Endothelial cell (in vitro differentiated cells): ENCODE results near the gene MAGI2. TPM values are rescaled to one million over a fixed set of nuclear protein-coding genes. Genes with fewer than 3 reads are reported as not detected.

Experiments
- DNase-seq: peaks from one replicate; pipeline ENCODE4 v3.0.0; 2021; ENCODE audit warnings: low spot score
- H3K27ac Mint-ChIP-seq: one replicate; pipeline ENCODE4 v1.8.0; 2021; ENCODE audit warnings: mixed read lengths, inconsistent platforms; ENCODE audit not compliant: unreplicated experiment
- H3K27me3 Mint-ChIP-seq: one replicate; pipeline ENCODE4 v1.8.0; 2021; ENCODE audit warnings: mild to moderate bottlenecking, moderate library complexity, mixed read lengths, inconsistent platforms; ENCODE audit not compliant: unreplicated experiment
- H3K36me3 Mint-ChIP-seq: one replicate; pipeline ENCODE4 v1.8.0; 2021; ENCODE audit warnings: mild to moderate bottlenecking, low read depth, mixed read lengths, inconsistent platforms; ENCODE audit not compliant: unreplicated experiment
- H3K4me1 Mint-ChIP-seq: one replicate; pipeline ENCODE4 v1.8.0; 2021; ENCODE audit warnings: mild to moderate bottlenecking, mixed read lengths, inconsistent platforms; ENCODE audit not compliant: unreplicated experiment
- H3K4me3 Mint-ChIP-seq: one replicate; pipeline ENCODE4 v1.8.0; 2021; ENCODE audit warnings: mild to moderate bottlenecking, mixed read lengths, inconsistent platforms; ENCODE audit not compliant: unreplicated experiment
- H3K9me3 Mint-ChIP-seq: one replicate; pipeline ENCODE4 v1.8.0; 2021; ENCODE audit warnings: mixed read lengths, inconsistent platforms; ENCODE audit not compliant: unreplicated experiment
- total RNA-seq: library from RNA; stranded (reverse); fragmentation: NEBNext Ultra II Directional; extraction: Animal tissue kit (Norgen Biotek cat#: 25700); gene quantifications from one replicate; pipeline ENCODE4 v1.2.1, GENCODE V29; 2021; ENCODE audit not compliant: unreplicated experiment
- TF ChIP-seq, protein P1 (sequence below): fragments of 200-600 bp; sonication (generic); IDR thresholded peaks from one replicate; pipeline ENCODE4 v1.5.0; 2021; ENCODE audit warnings: antibody characterized with exemption; ENCODE audit not compliant: unreplicated experiment

The MAGI2 gene
- total RNA-seq, 1 donor from 2014 or later: 6.3 TPM

DNA sequence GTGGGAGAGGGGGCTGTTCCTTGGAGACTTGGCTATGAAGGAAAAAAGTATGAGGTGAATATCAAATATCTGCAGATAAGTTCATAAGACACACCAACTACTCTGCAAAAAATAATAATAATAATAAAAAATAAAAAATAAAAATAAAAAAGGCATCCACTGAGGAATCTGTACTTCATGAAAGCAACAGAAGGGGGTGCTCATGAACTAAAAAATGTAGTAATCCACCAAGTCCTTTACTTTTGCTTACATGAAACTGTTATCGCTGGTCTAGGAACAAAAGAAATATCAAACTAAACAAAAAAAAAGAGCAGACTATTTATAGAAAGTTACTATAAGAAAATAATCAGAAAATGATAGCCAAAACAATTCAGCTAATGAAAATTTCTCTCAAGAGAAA, 1075.9 kb downstream of the MAGI2 start:
- Mint-ChIP-seq H3K9me3 (no peaks in the 10 kb centered on the region), H3K4me1 (no peaks in the 10 kb centered on the region), H3K4me3 (no peak overlapping the region), H3K27me3 (peaks cover 1% of the 10 kb centered on the region), H3K36me3 (no peaks in the 10 kb centered on the region), H3K27ac (no peak overlapping the region)
- TF ChIP-seq, protein P1, sequence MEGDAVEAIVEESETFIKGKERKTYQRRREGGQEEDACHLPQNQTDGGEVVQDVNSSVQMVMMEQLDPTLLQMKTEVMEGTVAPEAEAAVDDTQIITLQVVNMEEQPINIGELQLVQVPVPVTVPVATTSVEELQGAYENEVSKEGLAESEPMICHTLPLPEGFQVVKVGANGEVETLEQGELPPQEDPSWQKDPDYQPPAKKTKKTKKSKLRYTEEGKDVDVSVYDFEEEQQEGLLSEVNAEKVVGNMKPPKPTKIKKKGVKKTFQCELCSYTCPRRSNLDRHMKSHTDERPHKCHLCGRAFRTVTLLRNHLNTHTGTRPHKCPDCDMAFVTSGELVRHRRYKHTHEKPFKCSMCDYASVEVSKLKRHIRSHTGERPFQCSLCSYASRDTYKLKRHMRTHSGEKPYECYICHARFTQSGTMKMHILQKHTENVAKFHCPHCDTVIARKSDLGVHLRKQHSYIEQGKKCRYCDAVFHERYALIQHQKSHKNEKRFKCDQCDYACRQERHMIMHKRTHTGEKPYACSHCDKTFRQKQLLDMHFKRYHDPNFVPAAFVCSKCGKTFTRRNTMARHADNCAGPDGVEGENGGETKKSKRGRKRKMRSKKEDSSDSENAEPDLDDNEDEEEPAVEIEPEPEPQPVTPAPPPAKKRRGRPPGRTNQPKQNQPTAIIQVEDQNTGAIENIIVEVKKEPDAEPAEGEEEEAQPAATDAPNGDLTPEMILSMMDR: peak; percentile 64
- no peak for DNase-seq

DNA sequence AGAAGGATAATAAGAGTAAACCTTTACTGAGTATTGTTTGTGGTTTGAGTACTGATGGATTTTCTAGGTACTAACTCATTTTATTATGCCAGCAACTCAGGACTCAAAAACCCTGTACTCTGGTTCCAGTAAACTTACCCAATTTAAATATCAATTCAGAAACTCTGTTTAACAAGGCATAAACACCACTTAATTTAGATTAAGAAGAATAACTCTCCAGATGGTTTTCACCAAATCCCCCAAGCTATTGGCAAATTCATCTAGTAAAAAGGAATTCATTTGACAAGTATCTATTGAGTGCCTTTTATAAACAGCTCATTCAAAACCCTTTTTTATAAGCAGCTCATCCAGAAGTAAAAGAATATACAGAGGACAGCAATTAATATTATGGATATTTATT, 1082.5 kb downstream of the MAGI2 start:
- DNase-seq: no peak
- peaks cover 1% of the 10 kb centered on the region for H3K27me3 Mint-ChIP-seq
- H3K9me3 Mint-ChIP-seq: no peaks in the 10 kb centered on the region
- H3K4me1 Mint-ChIP-seq: no peaks in the 10 kb centered on the region
- H3K36me3 Mint-ChIP-seq: no peaks in the 10 kb centered on the region
- H3K27ac Mint-ChIP-seq: no peak overlapping the region
- no peak overlapping the region for H3K4me3 Mint-ChIP-seq
- TF ChIP-seq, protein P1: no peak

DNA sequence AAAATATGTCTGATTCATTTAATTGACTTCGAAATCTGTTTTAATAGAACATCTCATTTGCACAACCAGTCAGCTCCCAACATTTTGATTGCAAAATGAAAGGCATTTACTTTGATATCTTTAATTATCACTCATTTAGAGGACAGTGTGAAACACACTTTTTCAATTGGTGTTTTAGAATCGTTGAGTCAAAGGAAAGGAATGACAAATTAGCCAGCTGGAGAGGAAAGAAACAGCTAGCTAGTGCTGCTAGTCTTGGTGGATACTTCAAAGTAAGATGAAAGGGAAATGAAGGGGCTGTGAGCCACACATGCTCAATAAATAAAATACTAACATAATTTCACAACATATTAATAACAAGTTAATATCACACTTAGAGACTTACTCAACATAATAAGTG, 1084.7 kb downstream of the MAGI2 start:
- H3K4me1 Mint-ChIP-seq: no peaks in the 10 kb centered on the region
- H3K4me3 Mint-ChIP-seq: no peak overlapping the region
- H3K36me3 Mint-ChIP-seq: no peaks in the 10 kb centered on the region
- H3K27me3 Mint-ChIP-seq: no peaks in the 10 kb centered on the region
- TF ChIP-seq, protein P1: no peak
- no peak overlapping the region for H3K27ac Mint-ChIP-seq
- H3K9me3 Mint-ChIP-seq: no peaks in the 10 kb centered on the region
- no peak for DNase-seq

DNA sequence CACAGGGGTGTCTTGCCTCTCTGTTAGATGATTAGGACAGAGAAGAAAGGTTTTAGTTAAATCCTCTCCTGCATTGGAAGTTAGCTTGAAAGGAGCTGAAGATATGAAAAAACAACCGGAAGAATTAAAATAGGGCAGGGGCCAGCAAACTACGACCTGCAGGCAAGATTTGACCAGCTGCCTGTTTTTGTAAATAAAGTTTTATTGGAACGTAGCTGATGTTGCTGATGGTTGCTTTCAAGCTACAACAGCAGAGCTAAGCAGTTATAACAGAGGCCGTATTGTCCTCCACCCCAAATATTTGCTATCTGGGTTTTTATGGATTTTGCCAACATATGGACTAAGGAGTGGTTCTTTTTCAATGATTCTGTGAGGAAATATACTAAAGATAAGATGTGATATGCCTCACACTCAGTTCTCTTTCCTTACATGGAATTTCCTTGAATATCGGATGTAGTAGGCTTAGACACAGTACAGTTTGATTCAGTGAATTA, 1086.1 kb downstream of the MAGI2 start:
- H3K9me3 Mint-ChIP-seq: no peaks in the 10 kb centered on the region
- H3K4me1 Mint-ChIP-seq: no peaks in the 10 kb centered on the region
- no peak overlapping the region for H3K4me3 Mint-ChIP-seq
- DNase-seq: no peak
- no peaks in the 10 kb centered on the region for H3K36me3 Mint-ChIP-seq
- H3K27me3 Mint-ChIP-seq: no peaks in the 10 kb centered on the region
- TF ChIP-seq, protein P1: no peak
- no peak overlapping the region for H3K27ac Mint-ChIP-seq

DNA sequence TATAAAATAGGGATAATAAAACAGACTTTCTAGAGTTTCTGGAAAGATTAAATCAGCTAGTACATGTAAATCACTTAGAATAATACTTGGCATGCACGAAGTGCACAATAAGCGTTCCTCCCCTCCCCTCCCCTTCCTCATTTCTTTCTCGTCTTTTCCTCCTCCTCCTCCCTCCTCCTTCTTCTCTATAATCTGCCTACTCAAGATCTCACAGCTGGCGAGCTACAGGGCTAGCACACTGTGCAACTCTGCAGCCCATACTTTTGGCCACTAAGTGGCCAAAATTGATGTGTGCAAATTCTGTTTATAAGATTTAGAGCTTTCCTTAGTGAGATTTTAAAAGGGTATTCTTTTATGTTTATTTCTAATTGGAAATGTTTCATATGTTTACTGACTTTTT, 1089.6 kb downstream of the MAGI2 start:
- Mint-ChIP-seq H3K4me3 (no peak overlapping the region), H3K27me3 (no peaks in the 10 kb centered on the region), H3K9me3 (no peaks in the 10 kb centered on the region), H3K27ac (no peak overlapping the region), H3K36me3 (no peaks in the 10 kb centered on the region), H3K4me1 (no peaks in the 10 kb centered on the region)
- no peak for DNase-seq
- TF ChIP-seq, protein P1: no peak
